ENCODE measurements around the gene SRPK2.

DNA sequence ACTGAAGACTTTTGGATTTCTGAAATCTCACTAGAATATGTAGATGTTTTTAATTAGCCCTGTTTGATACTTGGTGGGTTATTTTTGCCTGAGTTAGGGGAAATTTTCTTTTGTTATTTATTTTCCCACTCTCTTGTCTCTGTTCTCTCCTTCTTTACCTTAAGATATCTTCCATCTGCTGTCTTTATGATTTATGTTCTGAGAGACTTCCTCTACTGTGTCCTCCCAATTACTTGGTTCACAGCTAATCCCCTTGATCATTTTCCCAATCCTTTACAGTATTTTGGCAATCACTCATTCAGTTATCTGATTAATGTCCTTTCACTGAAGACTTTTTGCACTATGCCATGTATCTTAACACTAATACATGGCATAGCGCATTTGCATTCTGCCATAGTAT lies 49.5 kb upstream of the SRPK2 start:
- no peak for TF ChIP-seq CTCF (conservative IDR thresholded peaks at IDR 0.05; ENCODE audit: low read depth, low read length)
- TF ChIP-seq EZH2 (IDR thresholded peaks at IDR 0.05; ENCODE audit: low read length, unreplicated experiment) = no peak
- no peak for TF ChIP-seq EZH2phosphoT487 (IDR thresholded peaks at IDR 0.05; ENCODE audit: borderline replicate concordance, low read length)

All from PC-3 (cell line).